GM21619 (cell line): Measurements from ENCODE around the gene STRADB.
A peak's percentile ranks its signal among the peaks of the same experiment; 100 is the strongest.
"Not testable (repeated sequence)": the region's sequence is repeated elsewhere in the genome, so short reads cannot be mapped to it uniquely, and the experiment has no call there.

Experiments
- ATAC-seq: cut with Tn5 transposase; IDR thresholded peaks from one replicate; pipeline ENCODE4 v1.9.1; 2021; ENCODE audit not compliant: unreplicated experiment

STRADB gene

GRCh38 chr2:201430322-201430721 lies 21.2 kb upstream of the STRADB start:
- ATAC-seq = not testable (repeated sequence)

GRCh38 chr2:201430839-201431238 lies 20.7 kb upstream of the STRADB start:
- no peak for ATAC-seq

- no peak for ATAC-seq
Observed at GRCh38 chr2:201432038-201432620, 19.4 kb upstream of the STRADB start.

- ATAC-seq = no peak
Observed at GRCh38 chr2:201432621-201433393, 18.7 kb upstream of the STRADB start.

- ATAC-seq = no peak
Observed at GRCh38 chr2:201433394-201433995, 18.0 kb upstream of the STRADB start.

GRCh38 chr2:201436141-201436540 lies 15.4 kb upstream of the STRADB start:
- ATAC-seq = no peak

- ATAC-seq = not testable (repeated sequence)
Observed at GRCh38 chr2:201439336-201439922, 12.1 kb upstream of the STRADB start.

- no peak for ATAC-seq
Observed at GRCh38 chr2:201440182-201440581, 11.4 kb upstream of the STRADB start.

- no peak for ATAC-seq
Observed at GRCh38 chr2:201441409-201441808, 10.1 kb upstream of the STRADB start.

GRCh38 chr2:201444746-201445465 lies 6.6 kb upstream of the STRADB start:
- no peak for ATAC-seq

GRCh38 chr2:201447086-201447485 lies 4.5 kb upstream of the STRADB start:
- ATAC-seq = no peak

GRCh38 chr2:201448061-201448460 lies 3.5 kb upstream of the STRADB start:
- ATAC-seq = no peak

GRCh38 chr2:201448701-201449100 lies 2.8 kb upstream of the STRADB start:
- no peak for ATAC-seq

- ATAC-seq = peak; percentile 21
Observed at GRCh38 chr2:201450954-201451291, 617 bp upstream of the STRADB start.

GRCh38 chr2:201452058-201452921 lies 750 bp downstream of the STRADB start:
- no peak for ATAC-seq

GRCh38 chr2:201452922-201453643 lies 1.5 kb downstream of the STRADB start:
- ATAC-seq = no peak

GRCh38 chr2:201458381-201458780 lies 6.8 kb downstream of the STRADB start:
- no peak for ATAC-seq

GRCh38 chr2:201460532-201460931 lies 9.0 kb downstream of the STRADB start:
- ATAC-seq = no peak

GRCh38 chr2:201464547-201464946 lies 13.0 kb downstream of the STRADB start:
- ATAC-seq = no peak

GRCh38 chr2:201465524-201465971 lies 14.0 kb downstream of the STRADB start:
- ATAC-seq = no peak
